HK-2 (cell line): ENCODE data around the gene CIAPIN1.
A peak's percentile ranks its signal among the peaks of the same experiment; 100 is the strongest.

Source experiments
- DNase-seq: peaks from one replicate; pipeline ENCODE4 v3.0.0-alpha.2; 2018; ENCODE audit not compliant: unreplicated experiment

CIAPIN1 gene

GRCh38 chr16:57382535-57383275, 64.5 kb downstream of the CIAPIN1 start:
- no peak for DNase-seq

GRCh38 chr16:57381791-57382534, 65.2 kb downstream of the CIAPIN1 start:
- DNase-seq: no peak

DNA sequence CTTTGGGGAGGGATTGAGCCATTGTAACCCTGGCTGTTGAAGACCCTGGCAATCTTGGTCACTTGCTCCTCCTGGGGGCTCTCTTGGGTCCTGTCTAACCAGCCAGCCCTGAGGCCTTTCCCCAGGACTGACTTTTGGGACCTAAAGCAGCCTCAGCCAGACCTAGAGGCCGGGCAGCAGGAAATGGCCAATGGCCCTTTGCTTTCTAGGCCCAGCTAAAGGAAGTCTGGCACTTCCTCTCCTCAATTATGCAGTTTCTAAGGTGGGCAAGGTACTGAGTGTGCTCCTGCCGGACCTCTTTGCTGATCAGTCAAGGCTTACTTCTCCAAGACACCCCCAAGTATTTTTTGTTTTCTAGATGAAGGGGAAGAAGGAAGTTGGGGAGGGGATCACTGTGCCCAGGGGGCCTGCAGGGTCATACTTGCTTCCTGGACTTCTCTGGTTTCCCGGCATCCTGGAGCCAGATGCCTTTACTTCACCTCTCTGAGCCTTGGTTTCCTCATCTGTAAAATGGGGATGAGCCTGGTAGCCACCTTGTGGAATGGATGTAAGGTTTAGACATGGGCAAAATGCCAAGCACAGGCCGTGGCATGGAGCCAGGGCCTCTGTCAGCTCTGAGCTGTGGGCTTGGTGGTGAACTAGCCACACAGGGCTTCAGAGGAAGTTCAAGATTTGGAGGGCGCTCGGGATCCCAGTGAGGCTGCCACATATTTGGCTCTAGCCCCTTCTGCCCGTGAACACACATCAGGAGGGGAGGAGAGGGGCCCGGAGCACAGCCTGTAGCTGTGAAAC, 66.3 kb downstream of the CIAPIN1 start:
- peak; percentile 34 for DNase-seq

- DNase-seq: no peak
Observed at GRCh38 chr16:57379579-57379978, 67.6 kb downstream of the CIAPIN1 start.
